Aorta (tissue), 5 donors: Measurements from ENCODE around the gene GSX2. TPM values are rescaled to one million over a fixed set of nuclear protein-coding genes. Genes with fewer than 3 reads are reported as not detected.
A peak's percentile ranks its signal among the peaks of the same experiment; 100 is the strongest.

Experiments used
- ATAC-seq: fragments of 200-7000 bp; cut with Tn5 transposase; one replicate; pipeline ENCODE4 v1.9.1; 2022; ENCODE audit warnings: moderate library complexity; ENCODE audit not compliant: low FRiP score
- DNase-seq, 2 donors: peaks; one replicate each; pipeline ENCODE4 v3.0.0-alpha.2; 2020
- H3K27ac ChIP-seq, 2 donors: one replicate each; pipeline ENCODE4 v1.5.1; 2013; ENCODE audit warnings: low read length in 2 of 2, mild to moderate bottlenecking in 2 of 2, moderate library complexity in 2 of 2, control low read depth in 1 of 2, inconsistent platforms in 1 of 2, low read depth in 1 of 2
- H3K27me3 ChIP-seq, 2 donors: one replicate each; pipeline ENCODE4 v1.6.1; 2013; ENCODE audit warnings: control low read depth in 1 of 2, low read length in 1 of 2, mild to moderate bottlenecking in 1 of 2, moderate library complexity in 1 of 2; ENCODE audit not compliant: insufficient read depth in 2 of 2, control insufficient read depth in 1 of 2
- H3K36me3 ChIP-seq, 2 donors: one replicate each; pipeline ENCODE4 v1.6.1; 2013; ENCODE audit warnings: control low read depth in 1 of 2, low read length in 1 of 2, mild to moderate bottlenecking in 1 of 2; ENCODE audit not compliant: insufficient read depth in 2 of 2, control insufficient read depth in 1 of 2
- H3K4me1 ChIP-seq, 2 donors: one replicate each; pipeline ENCODE4 v1.6.1; 2013; ENCODE audit warnings: low read length in 2 of 2, control low read depth in 1 of 2, mild to moderate bottlenecking in 1 of 2, moderate library complexity in 1 of 2; ENCODE audit not compliant: insufficient read depth in 2 of 2, control insufficient read depth in 1 of 2
- H3K4me3 ChIP-seq, 2 donors: one replicate each; pipeline ENCODE4 v1.5.1; 2013; ENCODE audit warnings: low read length in 2 of 2, control low read depth in 1 of 2, mild to moderate bottlenecking in 1 of 2
- H3K9me3 ChIP-seq: one replicate; pipeline ENCODE4 v1.6.1; 2013; ENCODE audit warnings: mild to moderate bottlenecking, low read length; ENCODE audit not compliant: control insufficient read depth
- WGBS, 2 donors: extraction: QIAGEN DNeasy Blood & Tissue Kit; methylation state at CpG; one replicate each; pipeline ENCODE4 v1.1.7; 2013; 5-methylcytosine and 5-hydroxymethylcytosine counted together
- intact Hi-C, 2 donors: fragments of 100-400 bp; cut with DNase I; formaldehyde crosslinking; loops; one replicate each; pipeline versions ENCODE4 v1.14.2 to v1.15.0; 2022
- polyA plus RNA-seq, 2 donors: library from polyadenylated mRNA; stranded (reverse); fragments of 200-250 nt; gene quantifications; one replicate each; pipeline ENCODE4 v1.2.3, GENCODE V29; 2013
- total RNA-seq, 2 donors: library from RNA; stranded (reverse); fragmentation: NEBNext Ultra II Directional; extraction: Animal tissue kit (Norgen Biotek cat#: 25700); gene quantifications; one replicate each; pipeline ENCODE4 v1.2.1, GENCODE V29; 2021
- donor health status: healthy with polysubstance abuse.
- donor health status: Bipolar disorder and iron deficiency.
- donor health status: DM: no; HTN: no; CAD: no.
- donor health status: DM: no; HTN: no; CAD: no.
- donor health status: DM: yes; HTN: yes; CAD: no.

GSX2 gene
- total and polyA plus RNA-seq, 4 donors = not detected

GRCh38 chr4:54090404-54090803 lies 9.6 kb upstream of the GSX2 start:
- no peak for DNase-seq
- no peaks in the 10 kb centered on the region for H3K36me3 ChIP-seq
- H3K4me1 ChIP-seq = no peaks in the 10 kb centered on the region
- no peak overlapping the region for H3K27ac ChIP-seq
- intact Hi-C loops = loop anchor here in 1 of 2 donors (5.0 kb wide), 1 partner anchor 158 kb away; no protein-coding TSS in a partner anchor
- ATAC-seq = no peak
- H3K9me3 ChIP-seq = no peaks in the 10 kb centered on the region
- no peaks in the 10 kb centered on the region for H3K27me3 ChIP-seq
- 77 to 89% methylated on average over 8 of the region's 8 CpGs for WGBS, 2 donors
- no peak overlapping the region for H3K4me3 ChIP-seq

- ATAC-seq (peak; percentile 87), DNase-seq (peak; percentile 62 to 83)
- intact Hi-C loops = loop anchor here in 1 of 2 donors (5.0 kb wide), 1 partner anchor 159 kb away; no protein-coding TSS in a partner anchor
- Histone ChIP-seq H3K4me1 (no peaks in the 10 kb centered on the region), H3K27ac (peak overlapping the region in 1 of 2 donors; percentile 5), H3K4me3 (peak overlapping the region; percentile 22 to 56), H3K36me3 (no peaks in the 10 kb centered on the region), H3K9me3 (no peaks in the 10 kb centered on the region), H3K27me3 (no peaks in the 10 kb centered on the region)
- 8 to 9% methylated on average over 20 to 27 of the region's 27 CpGs for WGBS, 2 donors
These were observed 8.9 kb upstream of the GSX2 start for GRCh38 chr4:54090804-54091623.

- Histone ChIP-seq H3K27ac (no peak overlapping the region), H3K9me3 (no peaks in the 10 kb centered on the region), H3K4me1 (no peaks in the 10 kb centered on the region), H3K27me3 (no peaks in the 10 kb centered on the region), H3K4me3 (peak overlapping the region; percentile 22 to 56), H3K36me3 (no peaks in the 10 kb centered on the region)
- WGBS, 2 donors = 1% methylated on average over 48 of the region's 48 CpGs
- DNase-seq (peak; percentile 89 to 94), ATAC-seq (peak; percentile 94)
- intact Hi-C loops = loop anchor here in 1 of 2 donors (5.0 kb wide), 1 partner anchor 160 kb away; no protein-coding TSS in a partner anchor
These were observed 8.1 kb upstream of the GSX2 start for GRCh38 chr4:54091637-54092404.

- ATAC-seq (no peak), DNase-seq (no peak)
- Histone ChIP-seq H3K9me3 (no peaks in the 10 kb centered on the region), H3K4me1 (no peaks in the 10 kb centered on the region), H3K36me3 (no peaks in the 10 kb centered on the region), H3K27ac (no peak overlapping the region), H3K27me3 (no peaks in the 10 kb centered on the region), H3K4me3 (peak overlapping the region in 1 of 2 donors; percentile 56)
- 52 to 55% methylated on average over 13 of the region's 13 CpGs for WGBS, 2 donors
- intact Hi-C loops = loop anchor here in 1 of 2 donors (5.0 kb wide), 1 partner anchor 160 kb away; no protein-coding TSS in a partner anchor
These were observed 7.3 kb upstream of the GSX2 start for GRCh38 chr4:54092405-54093323.

GRCh38 chr4:54093324-54094240 lies 6.4 kb upstream of the GSX2 start:
- no peaks in the 10 kb centered on the region for H3K27me3 ChIP-seq

GRCh38 chr4:54094451-54094850 lies 5.5 kb upstream of the GSX2 start:
- Histone ChIP-seq H3K36me3 (no peaks in the 10 kb centered on the region), H3K9me3 (no peaks in the 10 kb centered on the region), H3K4me3 (no peak overlapping the region), H3K27ac (no peak overlapping the region), H3K27me3 (no peaks in the 10 kb centered on the region), H3K4me1 (no peaks in the 10 kb centered on the region)
- ATAC-seq = no peak
- DNase-seq = no peak
- intact Hi-C loops = loop anchor here in 1 of 2 donors (5.0 kb wide), 1 partner anchor 162 kb away; no protein-coding TSS in a partner anchor
- WGBS, 2 donors = 92 to 93% methylated on average over 6 of the region's 6 CpGs

More at GRCh38 chr4:54093324-54094240, 6.4 kb upstream of the GSX2 start:
- Histone ChIP-seq H3K4me3 (no peak overlapping the region), H3K4me1 (no peaks in the 10 kb centered on the region), H3K27ac (no peak overlapping the region), H3K36me3 (no peaks in the 10 kb centered on the region), H3K9me3 (no peaks in the 10 kb centered on the region)
- no peak for ATAC-seq
- WGBS, 2 donors = 80 to 84% methylated on average over 37 of the region's 37 CpGs
- no peak for DNase-seq
- intact Hi-C loops = loop anchor here in 1 of 2 donors (5.0 kb wide), 1 partner anchor 161 kb away; no protein-coding TSS in a partner anchor

- 86 to 88% methylated on average over 19 of the region's 19 CpGs for WGBS, 2 donors
- H3K36me3 ChIP-seq = no peaks in the 10 kb centered on the region
- H3K27me3 ChIP-seq = no peaks in the 10 kb centered on the region
- ATAC-seq (no peak), DNase-seq (no peak)
- intact Hi-C loops = no loop called here
- H3K4me3 ChIP-seq = no peak overlapping the region
- no peak overlapping the region for H3K27ac ChIP-seq
- no peaks in the 10 kb centered on the region for H3K4me1 ChIP-seq
- H3K9me3 ChIP-seq = no peaks in the 10 kb centered on the region
These were observed 4.7 kb upstream of the GSX2 start for GRCh38 chr4:54095110-54095825.
